Activated naive CD8-positive, alpha-beta T cell treated with anti-CD3 and anti-CD28 coated beads for 36 hours (primary cell): Measurements from ENCODE around the gene AMN1. TPM values are rescaled to one million over a fixed set of nuclear protein-coding genes. Genes with fewer than 3 reads are reported as not detected.
"Not testable (repeated sequence)": the region's sequence is repeated elsewhere in the genome, so short reads cannot be mapped to it uniquely, and the experiment has no call there.

ENCODE experiments used
- DNase-seq: peaks from one replicate; pipeline ENCODE4 v3.0.0; 2021
- H3K27ac Mint-ChIP-seq: one replicate; pipeline ENCODE4 v1.8.0; 2022; ENCODE audit warnings: mild to moderate bottlenecking, moderate library complexity, mixed read lengths
- H3K27me3 Mint-ChIP-seq: one replicate; pipeline ENCODE4 v1.8.0; 2022; ENCODE audit warnings: mild to moderate bottlenecking, mixed read lengths
- H3K36me3 Mint-ChIP-seq: one replicate; pipeline ENCODE4 v1.8.0; 2021; ENCODE audit warnings: mild to moderate bottlenecking, mixed read lengths
- H3K4me1 Mint-ChIP-seq: one replicate; pipeline ENCODE4 v1.8.0; 2021; ENCODE audit warnings: mixed read lengths
- H3K4me3 Mint-ChIP-seq: one replicate; pipeline ENCODE4 v1.8.0; 2022; ENCODE audit warnings: mild to moderate bottlenecking, moderate library complexity, mixed read lengths
- H3K9me3 Mint-ChIP-seq: one replicate; pipeline ENCODE4 v1.8.0; 2022; ENCODE audit warnings: mixed read lengths
- total RNA-seq, 2 experiments: library from RNA; stranded (reverse); gene quantifications; one replicate each; pipeline ENCODE4 v1.2.3, GENCODE V29; 2021

AMN1 gene
- total RNA-seq, 2 experiments from 2014 or later = 2.7 to 3.7 TPM

- H3K4me3 Mint-ChIP-seq, DNase-seq, H3K4me1 Mint-ChIP-seq, H3K27ac Mint-ChIP-seq, H3K9me3 Mint-ChIP-seq, H3K27me3 Mint-ChIP-seq: not testable (repeated sequence)
- peaks cover 25% of the 10 kb centered on the region for H3K36me3 Mint-ChIP-seq
Observed at GRCh38 chr12:31669582-31669981, 59.2 kb downstream of the AMN1 start.

DNA sequence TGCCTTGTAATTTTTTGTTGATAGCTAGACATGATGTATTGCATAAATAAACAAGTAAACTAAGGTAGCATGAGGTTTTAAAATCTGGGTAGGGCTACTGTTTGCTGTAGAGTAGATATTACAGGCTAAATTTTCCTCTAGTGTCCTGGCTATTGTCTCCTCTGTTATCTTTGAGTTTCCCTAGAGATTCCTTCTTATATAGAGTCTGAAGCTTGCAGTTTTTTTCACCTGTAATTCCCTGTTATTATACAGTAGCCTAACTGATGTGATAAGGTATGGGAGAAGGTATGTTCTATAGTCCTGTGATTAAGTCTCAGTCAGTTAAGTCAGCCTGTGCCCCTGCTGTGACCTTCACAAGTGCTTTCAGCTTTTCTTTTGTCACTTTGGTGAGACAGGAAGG, 59.8 kb downstream of the AMN1 start:
- no peak for DNase-seq
- Mint-ChIP-seq H3K4me1 (no peaks in the 10 kb centered on the region), H3K36me3 (peaks cover 25% of the 10 kb centered on the region), H3K27me3 (no peaks in the 10 kb centered on the region), H3K4me3 (no peak overlapping the region), H3K27ac (no peak overlapping the region), H3K9me3 (peaks cover 3% of the 10 kb centered on the region)

DNA sequence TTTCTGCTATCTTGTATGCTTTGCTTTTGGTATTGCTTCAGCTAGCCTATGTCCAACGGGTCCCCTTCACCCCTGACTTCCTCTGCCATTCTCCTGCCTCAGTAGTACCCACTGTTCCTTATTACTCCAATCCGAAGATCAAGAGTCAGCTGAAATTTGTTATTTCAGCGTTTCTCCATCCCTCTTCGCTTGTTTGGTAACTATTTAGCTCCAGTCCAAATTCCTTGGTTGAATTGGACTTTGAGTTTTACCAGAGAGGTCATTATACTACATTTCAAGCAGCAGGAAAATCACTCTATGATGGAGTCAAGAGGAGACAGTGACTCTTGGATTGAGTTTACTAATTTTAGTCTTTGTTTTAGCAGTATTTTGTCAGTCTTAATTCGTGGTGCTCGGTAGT, 64.8 kb downstream of the AMN1 start:
- H3K27ac Mint-ChIP-seq = no peak overlapping the region

DNA sequence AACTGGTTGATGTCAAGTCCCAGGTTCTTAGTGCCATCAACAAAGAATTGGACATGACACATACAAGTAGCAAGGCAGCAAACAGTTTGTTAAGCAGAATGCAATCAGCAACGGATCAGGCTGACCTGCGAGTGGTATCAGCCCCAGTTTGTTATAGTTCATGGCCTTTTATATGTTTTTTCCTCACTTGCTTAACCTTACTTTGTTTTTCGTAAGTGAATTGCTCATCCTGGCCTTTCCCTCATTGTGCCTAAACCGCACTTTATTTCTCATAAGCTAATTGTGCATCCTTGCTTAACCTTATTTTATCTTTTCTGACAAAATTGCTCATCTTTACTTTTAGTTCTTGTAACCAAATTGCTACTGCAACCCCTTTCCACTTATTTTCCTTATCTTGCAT, 65.2 kb downstream of the AMN1 start:
- H3K36me3 Mint-ChIP-seq = peaks cover 11% of the 10 kb centered on the region
- H3K27me3 Mint-ChIP-seq = no peaks in the 10 kb centered on the region
- no peak for DNase-seq
- peaks cover 4% of the 10 kb centered on the region for H3K4me1 Mint-ChIP-seq
- H3K9me3 Mint-ChIP-seq = no peaks in the 10 kb centered on the region
- no peak overlapping the region for H3K27ac Mint-ChIP-seq
- H3K4me3 Mint-ChIP-seq = no peak overlapping the region

More for the DNA sequence above, 64.8 kb downstream of the AMN1 start:
- DNase-seq = no peak
- Mint-ChIP-seq H3K36me3 (peaks cover 15% of the 10 kb centered on the region), H3K4me3 (no peak overlapping the region), H3K9me3 (peaks cover 3% of the 10 kb centered on the region), H3K27me3 (no peaks in the 10 kb centered on the region), H3K4me1 (peaks cover 2% of the 10 kb centered on the region)

DNA sequence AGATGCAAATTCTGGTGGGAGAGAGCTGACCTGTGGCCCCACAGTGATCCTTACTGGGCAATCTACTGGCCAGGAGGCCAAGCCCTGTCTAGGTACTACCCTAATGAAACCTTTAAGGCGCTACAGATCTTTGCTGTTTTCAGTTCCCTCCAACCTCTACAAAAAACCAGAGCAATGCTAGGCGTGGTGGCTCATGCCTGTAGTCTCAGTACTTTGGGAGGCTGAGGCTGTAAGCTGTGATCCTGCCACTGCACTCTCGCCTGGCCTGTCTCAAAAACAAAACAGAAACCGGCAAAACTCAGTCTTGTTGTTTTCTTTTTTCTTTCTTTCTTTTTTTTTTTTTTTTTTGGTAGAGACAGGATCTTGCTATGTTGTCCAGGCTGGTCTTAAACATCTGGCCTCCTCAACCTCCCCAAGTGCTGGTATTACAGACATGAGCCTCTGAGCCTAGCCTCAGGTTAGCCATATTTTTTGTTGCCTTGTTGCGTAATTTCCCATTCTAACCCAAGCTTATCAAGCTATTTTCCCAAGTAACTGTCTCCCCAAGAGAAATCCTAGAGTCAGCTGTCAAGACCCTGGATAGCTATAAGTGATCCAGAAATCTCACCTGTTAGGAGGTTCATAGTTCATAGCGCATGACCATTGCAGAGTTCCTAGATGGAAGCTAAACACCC, 66.5 kb downstream of the AMN1 start:
- Mint-ChIP-seq H3K36me3 (peaks cover 9% of the 10 kb centered on the region), H3K9me3 (no peaks in the 10 kb centered on the region), H3K27ac (no peak overlapping the region), H3K4me1 (peaks cover 5% of the 10 kb centered on the region), H3K4me3 (no peak overlapping the region), H3K27me3 (no peaks in the 10 kb centered on the region)
- DNase-seq = no peak

- H3K27ac Mint-ChIP-seq = peak within 1 kb of the TSS; percentile 98
- peaks cover 5% of the 10 kb centered on the region for H3K4me1 Mint-ChIP-seq
- no peaks in the 10 kb centered on the region for H3K27me3 Mint-ChIP-seq
- H3K4me3 Mint-ChIP-seq = peak within 1 kb of the TSS; percentile 95
- DNase-seq = peak; percentile 95
- no peaks in the 10 kb centered on the region for H3K9me3 Mint-ChIP-seq
- no peaks in the 10 kb centered on the region for H3K36me3 Mint-ChIP-seq
Observed at GRCh38 chr12:31659087-31659942, 69.5 kb downstream of the AMN1 start, which contains the start of gene ETFBKMT. ETFBKMT (plus strand) TSS chr12:31659688; CDS start chr12:31661954, 2,266 bp downstream.

DNA sequence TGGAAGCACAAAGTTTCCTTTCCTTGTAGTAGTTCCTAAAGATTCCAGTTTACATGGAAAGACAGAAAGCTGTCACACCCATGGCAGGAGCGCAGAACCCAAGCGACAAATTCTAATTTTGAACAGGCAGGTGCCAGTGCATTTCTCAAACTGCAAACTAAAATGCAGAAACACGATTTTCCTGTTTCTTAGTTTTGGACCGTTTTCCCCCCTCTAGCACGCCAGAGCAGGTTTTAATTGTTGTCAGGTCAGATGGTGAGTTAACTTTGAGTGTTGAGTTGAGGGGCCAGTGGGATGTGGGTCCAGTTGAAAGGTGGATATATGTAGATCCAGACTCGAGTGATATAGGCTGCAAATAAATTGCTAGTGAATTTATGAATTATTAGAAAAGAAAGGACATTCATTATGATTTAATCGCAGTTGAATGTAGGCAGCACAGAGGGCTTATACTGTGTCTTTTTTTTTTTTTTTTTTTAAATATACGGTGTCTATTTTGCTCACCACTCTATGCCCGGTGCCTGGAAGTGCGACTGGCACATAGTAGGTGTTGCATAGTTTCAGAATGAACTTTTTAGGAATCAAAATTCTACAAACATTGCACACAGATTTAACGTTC, 70.2 kb downstream of the AMN1 start:
- peaks cover 5% of the 10 kb centered on the region for H3K4me1 Mint-ChIP-seq
- peak overlapping the region; percentile 64 for H3K27ac Mint-ChIP-seq
- no peaks in the 10 kb centered on the region for H3K9me3 Mint-ChIP-seq
- H3K4me3 Mint-ChIP-seq = peak overlapping the region; percentile 95
- no peaks in the 10 kb centered on the region for H3K27me3 Mint-ChIP-seq
- H3K36me3 Mint-ChIP-seq = no peaks in the 10 kb centered on the region
- DNase-seq = no peak

GRCh38 chr12:31655792-31656191, 73.0 kb downstream of the AMN1 start:
- Mint-ChIP-seq H3K36me3 (no peaks in the 10 kb centered on the region), H3K27ac (no peak overlapping the region), H3K27me3 (no peaks in the 10 kb centered on the region), H3K4me1 (peaks cover 13% of the 10 kb centered on the region), H3K4me3 (no peak overlapping the region), H3K9me3 (no peaks in the 10 kb centered on the region)
- DNase-seq = no peak

GRCh38 chr12:31655208-31655607, 73.6 kb downstream of the AMN1 start:
- H3K4me3 Mint-ChIP-seq = no peak overlapping the region
- no peaks in the 10 kb centered on the region for H3K27me3 Mint-ChIP-seq
- H3K36me3 Mint-ChIP-seq = no peaks in the 10 kb centered on the region
- H3K4me1 Mint-ChIP-seq = peaks cover 12% of the 10 kb centered on the region
- H3K9me3 Mint-ChIP-seq = no peaks in the 10 kb centered on the region
- no peak overlapping the region for H3K27ac Mint-ChIP-seq
- no peak for DNase-seq

DNA sequence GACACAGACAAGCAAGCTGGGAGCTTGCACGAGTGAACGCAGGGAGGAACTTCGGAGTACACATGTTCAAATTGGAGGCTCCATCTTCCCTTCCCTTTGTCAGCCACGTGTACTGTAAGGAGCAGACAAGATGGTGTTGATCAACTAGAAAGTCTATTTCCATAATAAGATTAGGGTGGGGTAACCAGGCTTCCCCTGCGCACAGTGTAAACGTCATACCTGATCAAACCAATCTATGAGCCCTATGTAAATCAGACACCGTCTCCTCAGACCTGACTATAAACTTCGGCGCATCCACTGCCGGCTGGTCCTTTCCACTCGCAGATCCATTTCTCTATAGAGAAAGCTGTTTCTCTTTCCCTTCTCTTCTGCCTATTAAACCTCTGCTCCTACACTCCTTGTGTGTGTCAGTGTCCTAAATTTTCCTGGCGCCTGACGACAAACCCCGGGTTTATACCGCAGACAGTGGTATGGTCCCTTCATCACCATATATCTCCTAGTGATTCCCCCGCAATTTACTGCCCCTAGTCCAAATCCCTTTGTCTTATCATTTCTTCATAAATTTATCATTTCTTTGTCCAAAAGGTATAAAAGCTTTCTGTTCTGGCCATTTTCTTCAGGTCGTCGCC, 76.8 kb downstream of the AMN1 start:
- Mint-ChIP-seq H3K36me3 (no peaks in the 10 kb centered on the region), H3K4me1 (peaks cover 8% of the 10 kb centered on the region), H3K4me3 (no peak overlapping the region), H3K27ac (no peak overlapping the region), H3K27me3 (no peaks in the 10 kb centered on the region), H3K9me3 (no peaks in the 10 kb centered on the region)
- no peak for DNase-seq

- H3K27ac Mint-ChIP-seq = no peak overlapping the region
- no peak overlapping the region for H3K4me3 Mint-ChIP-seq
- H3K27me3 Mint-ChIP-seq = no peaks in the 10 kb centered on the region
- peaks cover 8% of the 10 kb centered on the region for H3K4me1 Mint-ChIP-seq
- no peaks in the 10 kb centered on the region for H3K36me3 Mint-ChIP-seq
- no peak for DNase-seq
- H3K9me3 Mint-ChIP-seq = no peaks in the 10 kb centered on the region
Observed at GRCh38 chr12:31650918-31651317, 77.9 kb downstream of the AMN1 start.

GRCh38 chr12:31647086-31647491, 81.7 kb downstream of the AMN1 start:
- no peak for DNase-seq
- no peaks in the 10 kb centered on the region for H3K27me3 Mint-ChIP-seq
- no peak overlapping the region for H3K4me3 Mint-ChIP-seq
- H3K36me3 Mint-ChIP-seq = no peaks in the 10 kb centered on the region
- no peak overlapping the region for H3K27ac Mint-ChIP-seq
- H3K9me3 Mint-ChIP-seq = no peaks in the 10 kb centered on the region
- H3K4me1 Mint-ChIP-seq = no peaks in the 10 kb centered on the region

DNA sequence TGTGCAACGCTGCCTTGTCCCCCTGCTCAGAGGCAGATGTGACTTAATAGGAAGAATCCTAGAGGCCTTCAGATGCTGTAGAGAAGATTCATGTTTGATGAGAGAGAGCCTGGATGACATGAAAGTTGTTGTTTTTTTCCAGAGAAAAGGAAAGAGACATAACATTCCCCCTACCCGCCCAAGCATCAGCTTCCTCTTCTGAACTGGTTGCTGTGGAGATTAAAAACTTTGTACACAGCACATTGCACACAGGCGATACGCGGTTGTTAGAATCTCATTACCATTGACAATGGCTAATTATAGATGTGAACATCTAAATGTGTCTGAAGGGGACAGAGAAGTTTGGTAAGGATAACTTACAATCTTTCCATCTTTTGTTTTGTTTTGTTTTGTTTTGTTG, 82.9 kb downstream of the AMN1 start:
- no peak for DNase-seq
- H3K4me1 Mint-ChIP-seq = no peaks in the 10 kb centered on the region
- H3K36me3 Mint-ChIP-seq = no peaks in the 10 kb centered on the region
- no peaks in the 10 kb centered on the region for H3K9me3 Mint-ChIP-seq
- H3K27ac Mint-ChIP-seq = no peak overlapping the region
- no peak overlapping the region for H3K4me3 Mint-ChIP-seq
- H3K27me3 Mint-ChIP-seq = no peaks in the 10 kb centered on the region

- Mint-ChIP-seq H3K4me1 (no peaks in the 10 kb centered on the region), H3K9me3 (no peaks in the 10 kb centered on the region), H3K27ac (no peak overlapping the region), H3K36me3 (no peaks in the 10 kb centered on the region), H3K27me3 (no peaks in the 10 kb centered on the region), H3K4me3 (no peak overlapping the region)
- DNase-seq = no peak
Observed at GRCh38 chr12:31644536-31644935, 84.3 kb downstream of the AMN1 start.

GRCh38 chr12:31641509-31642090, 87.2 kb downstream of the AMN1 start:
- H3K4me1 Mint-ChIP-seq = peaks cover 2% of the 10 kb centered on the region
- H3K9me3 Mint-ChIP-seq = no peaks in the 10 kb centered on the region
- H3K27me3 Mint-ChIP-seq = no peaks in the 10 kb centered on the region

More at GRCh38 chr12:31641509-31642090, 87.2 kb downstream of the AMN1 start:
- Mint-ChIP-seq H3K4me3 (no peak overlapping the region), H3K36me3 (no peaks in the 10 kb centered on the region), H3K27ac (no peak overlapping the region)
- DNase-seq = no peak
